ENCODE measurements around the gene MX2.

- TF ChIP-seq ZNF24 (tag by site-specific recombination; IDR thresholded peaks at IDR 0.05) (no peak), TSHZ1 (tag by site-specific recombination; IDR thresholded peaks at IDR 0.05; ENCODE audit: borderline replicate concordance) (no peak), CTCF (tag by site-specific recombination; IDR thresholded peaks at IDR 0.05) (no peak), TCF7L2 (IDR thresholded peaks at IDR 0.05; ENCODE audit: borderline replicate concordance, low read depth, low read length) (no peak), ZNF121 (tag by site-specific recombination; IDR thresholded peaks at IDR 0.05) (no peak), OSR2 (tag by site-specific recombination; IDR thresholded peaks at IDR 0.05) (no peak), ZNF2 (tag by site-specific recombination; IDR thresholded peaks at IDR 0.05) (no peak), ZNF501 (tag by site-specific recombination; IDR thresholded peaks at IDR 0.05) (no peak), ZBTB17 (tag by site-specific recombination; IDR thresholded peaks at IDR 0.05) (no peak), ZSCAN5A (tag by site-specific recombination; IDR thresholded peaks at IDR 0.05) (no peak), ZNF664 (tag by site-specific recombination; IDR thresholded peaks at IDR 0.05) (no peak), ZNF138 (tag by site-specific recombination; IDR thresholded peaks at IDR 0.05; ENCODE audit: borderline replicate concordance) (no peak)
Observed at GRCh38 chr21:41322496-41323382, 39.1 kb upstream of the MX2 start.
